Adrenal gland (tissue), 12 donors: ENCODE data around the gene PTPRD. TPM values are rescaled to one million over a fixed set of nuclear protein-coding genes. Genes with fewer than 3 reads are reported as not detected.

Source experiments
- DNase-seq, 7 donors: peaks; one replicate each; pipeline ENCODE4 v3.0.0-alpha.2; 2019 to 2020
- H3K27ac ChIP-seq, 5 donors: fragments of 200-600 bp; sonication (generic) in 4 of 5; 1 replicate in 3 of 5; 2 replicates in 2 of 5; pipeline versions ENCODE4 v1.5.1 to v1.8.0; 2016 to 2020; ENCODE audit warnings: mild to moderate bottlenecking in 1 of 5
- H3K27me3 ChIP-seq: fragments of 200-600 bp; 2 replicates; pipeline ENCODE4 v1.8.0; 2021
- H3K36me3 ChIP-seq, 2 donors: fragments of 200-600 bp; replicated peaks in 1 of 2; 1 replicate in 1 of 2; 2 replicates in 1 of 2; pipeline versions ENCODE4 v1.5.1 to v1.8.0; 2018 to 2022
- H3K4me1 ChIP-seq, 2 donors: fragments of 200-600 bp; replicated peaks in 1 of 2; 1 replicate in 1 of 2; 2 replicates in 1 of 2; pipeline versions ENCODE4 v1.5.1 to v1.8.0; 2018 to 2021
- H3K4me3 ChIP-seq, 4 donors: fragments of 200-600 bp; sonication (generic) in 3 of 4; one replicate each; pipeline ENCODE4 v1.5.1; 2016 to 2018
- H3K9me3 ChIP-seq, 3 donors: fragments of 200-600 bp; sonication (generic) in 1 of 3; replicated peaks in 1 of 3; 1 replicate in 2 of 3; 2 replicates in 1 of 3; pipeline versions ENCODE4 v1.5.1 to v1.8.0; 2016 to 2021
- CTCF ChIP-seq, 6 experiments: fragments of 450-650 bp in 4 of 6; fragments of 200-600 bp in 2 of 6; sonication (generic) in 1 of 6; IDR thresholded peaks; 1 replicate in 5 of 6; 2 replicates in 1 of 6; pipeline versions ENCODE4 v1.5.1 to v1.8.0; 2016 to 2021; ENCODE audit warnings: antibody characterized with exemption in 6 of 6, mild to moderate bottlenecking in 2 of 6, moderate library complexity in 1 of 6
- POLR2A ChIP-seq, 2 donors: fragments of 450-650 bp; IDR thresholded peaks; one replicate each; pipeline ENCODE4 v1.6.1; 2017; ENCODE audit warnings: antibody characterized with exemption in 2 of 2, mild to moderate bottlenecking in 2 of 2, moderate library complexity in 1 of 2
- WGBS, 4 donors: extraction: QIAGEN DNeasy Blood & Tissue Kit in 2 of 4; methylation state at CpG; one replicate each; pipeline versions ENCODE4 v1.1.5 to v1.1.7; 2013 to 2017; 5-methylcytosine and 5-hydroxymethylcytosine counted together
- intact Hi-C, 2 donors: fragments of 100-400 bp; cut with DNase I; formaldehyde crosslinking; loops; one replicate each; pipeline versions ENCODE4 v1.14.1 to v1.15.0; 2022 to 2023
- polyA plus RNA-seq, 3 donors: library from polyadenylated mRNA; stranded (reverse); fragments of 200-250 nt in 2 of 3; fragments of 350-450 nt in 1 of 3; fragmentation: Illumina TruSeq in 1 of 3; extraction: RNeasy Lipid Tissue Mini Kit (QIAGEN cat#74804) in 1 of 3; gene quantifications; one replicate each; pipeline ENCODE4 v1.2.3, GENCODE V29; 2013 to 2014
- total RNA-seq, 9 donors: library from RNA; depleted of rRNA in 4 of 9; stranded (reverse); fragments of >200 nt in 4 of 9; fragments of 120-200 nt in 1 of 9; fragmentation: NEBNext Ultra II Directional in 1 of 9; extraction: Animal tissue kit (Norgen Biotek cat#: 25700) in 1 of 9; gene quantifications; one replicate each; pipeline versions ENCODE4 v1.1.0 to v1.2.4, GENCODE V29; 2013 to 2023
- donor health status: healthy with polysubstance abuse.
- donor health status: Bipolar disorder and iron deficiency.
- donor health status: DM: yes; HTN: yes; CAD: no.
- donor health status: DM: no; HTN: no; CAD: no.
- donor health status: DM: no; HTN: no; CAD: no.
- donor health status: DM: yes; HTN: yes; CAD: no.

The PTPRD gene
- total and polyA plus RNA-seq, 12 donors: 0.61 to 71.2 (median 4.5) TPM

GRCh38 chr9:10208691-10209069 is 404.1 kb downstream of the PTPRD start:
- H3K36me3 ChIP-seq: no peaks in the 10 kb centered on the region
- H3K27ac ChIP-seq: no peak overlapping the region
- DNase-seq: no peak
- no peaks in the 10 kb centered on the region for H3K27me3 ChIP-seq
- intact Hi-C loops: no loop called here
- no peaks in the 10 kb centered on the region for H3K4me1 ChIP-seq
- H3K4me3 ChIP-seq: peak overlapping the region in 1 of 4 donors; percentile 25
- 53 to 66% (median 58%) methylated on average over 3 of the region's 3 CpGs for WGBS, 4 donors
- TF ChIP-seq CTCF (IDR thresholded peaks at IDR 0.05) (no peak), POLR2A (IDR thresholded peaks at IDR 0.05) (no peak)
- H3K9me3 ChIP-seq: no peaks in the 10 kb centered on the region

- TF ChIP-seq CTCF (IDR thresholded peaks at IDR 0.05): no peak
- no peak for TF ChIP-seq POLR2A (IDR thresholded peaks at IDR 0.05)
- Histone ChIP-seq H3K4me3 (no peak overlapping the region), H3K27me3 (no peaks in the 10 kb centered on the region), H3K4me1 (no peaks in the 10 kb centered on the region), H3K36me3 (no peaks in the 10 kb centered on the region), H3K9me3 (no peaks in the 10 kb centered on the region), H3K27ac (no peak overlapping the region)
- no peak for DNase-seq
- WGBS, 4 donors: 74 to 80% (median 77%) methylated on average over 1 of the region's 1 CpG
- intact Hi-C loops: no loop called here
Observed at GRCh38 chr9:10204276-10204675, 408.5 kb downstream of the PTPRD start.

- intact Hi-C loops: no loop called here
Observed at GRCh38 chr9:10173561-10173960, 439.2 kb downstream of the PTPRD start.

GRCh38 chr9:10172476-10172875 is 440.3 kb downstream of the PTPRD start:
- Histone ChIP-seq H3K4me3 (no peak overlapping the region), H3K9me3 (no peaks in the 10 kb centered on the region), H3K36me3 (no peaks in the 10 kb centered on the region), H3K27me3 (no peaks in the 10 kb centered on the region), H3K27ac (no peak overlapping the region), H3K4me1 (no peaks in the 10 kb centered on the region)
- WGBS, 4 donors: 40 to 78% (median 58%) methylated on average over 2 of the region's 2 CpGs
- no peak for DNase-seq
- no peak for TF ChIP-seq CTCF (IDR thresholded peaks at IDR 0.05)
- TF ChIP-seq POLR2A (IDR thresholded peaks at IDR 0.05): no peak
- intact Hi-C loops: no loop called here

More at GRCh38 chr9:10173561-10173960, 439.2 kb downstream of the PTPRD start:
- no peak overlapping the region for H3K4me3 ChIP-seq
- no peak for DNase-seq
- no peak overlapping the region for H3K27ac ChIP-seq
- no peaks in the 10 kb centered on the region for H3K9me3 ChIP-seq
- TF ChIP-seq POLR2A (IDR thresholded peaks at IDR 0.05) (no peak), CTCF (IDR thresholded peaks at IDR 0.05) (no peak)
- no peaks in the 10 kb centered on the region for H3K36me3 ChIP-seq
- WGBS, 4 donors: 68 to 92% (median 81%) methylated on average over 1 of the region's 1 CpG
- H3K4me1 ChIP-seq: no peaks in the 10 kb centered on the region
- H3K27me3 ChIP-seq: no peaks in the 10 kb centered on the region
